OCI-LY7 (cell line): ENCODE results near the gene MATCAP1. TPM values are rescaled to one million over a fixed set of nuclear protein-coding genes. Genes with fewer than 3 reads are reported as not detected.
A peak's percentile ranks its signal among the peaks of the same experiment; 100 is the strongest.

ENCODE experiments used
- BruUV-seq: library from RNA; stranded (reverse); fragments of 400-500 nt; replicated peaks from 2 replicates; lab custom pipeline; 2021; lab: Mats Ljungman, UMichigan
- CTCF ChIA-PET: fragments of 300-600 bp; sonication (Branson Sonifier 250); formaldehyde crosslinking; loops from one replicate; lab custom pipeline; 2022; ENCODE audit warnings: antibody characterized with exemption; ENCODE audit not compliant: unreplicated experiment; lab: Charles Lee
- POLR2A ChIA-PET: fragments of 300-600 bp; sonication (Branson Sonifier 250); formaldehyde crosslinking; loops from one replicate; lab custom pipeline; 2022; ENCODE audit warnings: antibody characterized with exemption; lab: Charles Lee
- DNase-seq: peaks from one replicate; pipeline ENCODE4 v3.0.0-alpha.2; 2015; ENCODE audit warnings: low spot score
- H2AFZ ChIP-seq: fragments of 200-600 bp; sonication (generic), shearing (Covaris generic); 2 replicates; pipeline ENCODE4 v1.6.1; 2014; ENCODE audit warnings: mild to moderate bottlenecking, antibody characterized with exemption, low read length, moderate library complexity
- H3K27ac ChIP-seq: fragments of 200-600 bp; sonication (generic); 2 replicates; pipeline ENCODE4 v1.5.1; 2014; ENCODE audit warnings: mixed run types, low read depth, mild to moderate bottlenecking, moderate library complexity, low read length, inconsistent platforms; ENCODE audit not compliant: poor library complexity, severe bottlenecking
- H3K36me3 ChIP-seq: fragments of 200-600 bp; sonication (generic); 2 replicates; pipeline ENCODE4 v1.6.1; 2014; ENCODE audit warnings: mild to moderate bottlenecking, antibody characterized with exemption, low read length, moderate library complexity, mixed read lengths; ENCODE audit not compliant: insufficient read depth
- H3K4me1 ChIP-seq: fragments of 200-600 bp; sonication (generic); 2 replicates; pipeline ENCODE4 v1.5.1; 2014; ENCODE audit warnings: mild to moderate bottlenecking, low read length; ENCODE audit not compliant: insufficient read depth, poor library complexity, severe bottlenecking
- H3K4me2 ChIP-seq: fragments of 200-600 bp; sonication (generic); 2 replicates; pipeline ENCODE4 v1.6.1; 2014; ENCODE audit warnings: mild to moderate bottlenecking, low read length
- H3K4me3 ChIP-seq: fragments of 200-600 bp; sonication (generic); 2 replicates; pipeline ENCODE4 v1.5.1; 2014; ENCODE audit warnings: mild to moderate bottlenecking, low read depth, low read length; ENCODE audit not compliant: poor library complexity, severe bottlenecking
- H3K79me2 ChIP-seq: fragments of 200-600 bp; sonication (generic); 2 replicates; pipeline ENCODE4 v1.6.1; 2016; ENCODE audit warnings: low read depth, mild to moderate bottlenecking, low read length, moderate library complexity, mixed read lengths; ENCODE audit not compliant: insufficient read depth
- H3K9me2 ChIP-seq: fragments of 200-600 bp; sonication (generic); 2 replicates; pipeline ENCODE4 v1.6.1; 2016; ENCODE audit warnings: mild to moderate bottlenecking, low read length, mixed read lengths; ENCODE audit not compliant: insufficient read depth
- H3K9me3 ChIP-seq: fragments of 200-600 bp; sonication (generic); 2 replicates; pipeline ENCODE4 v1.6.1; 2014; ENCODE audit warnings: mild to moderate bottlenecking, mixed run types, low read length, mixed read lengths
- H4K20me1 ChIP-seq: fragments of 200-600 bp; sonication (generic); 2 replicates; pipeline ENCODE4 v1.6.1; 2014; ENCODE audit warnings: mild to moderate bottlenecking, antibody characterized with exemption, low read length, moderate library complexity, mixed read lengths; ENCODE audit not compliant: insufficient read depth
- CTCF ChIP-seq: fragments of 200-600 bp; sonication (generic); conservative IDR thresholded peaks from 2 replicates; pipeline ENCODE4 v1.5.1; 2014; ENCODE audit warnings: mild to moderate bottlenecking, antibody characterized with exemption, low read length, moderate library complexity, mixed read lengths
- EZH2phosphoT487 ChIP-seq: fragments of 200-600 bp; sonication (generic); IDR thresholded peaks from 2 replicates; pipeline ENCODE4 v1.6.1; 2018; ENCODE audit warnings: low read depth, borderline replicate concordance, mild to moderate bottlenecking, mixed run types, antibody characterized with exemption, low read length, moderate library complexity, mixed read lengths
- intact Hi-C: fragments of 100-400 bp; cut with micrococcal nuclease; formaldehyde crosslinking; loops from one replicate; pipeline ENCODE4 v1.10.0; 2022; ENCODE audit not compliant: unreplicated experiment
- microRNA-seq: library from miRNA; unstranded; fragments of <30 nt; microRNA quantifications from one replicate; pipeline ENCODE4 v1.2.0, GENCODE V29; 2022; ENCODE audit warnings: borderline replicate concordance
- small RNA-seq: library from RNA; depleted of rRNA; stranded (forward); fragments of <200 nt; gene quantifications from one replicate; pipeline ENCODE3, GENCODE V24; 2014
- total RNA-seq, 2 experiments: library from RNA; depleted of rRNA in 1 of 2; stranded (reverse); fragments of >200 nt in 1 of 2; shearing (Covaris generic) in 1 of 2; gene quantifications; 2 replicates each; pipeline ENCODE4 v1.2.3, GENCODE V29; 2014 to 2022

MATCAP1 gene
- total RNA-seq, 2 experiments from 2014 or later, result 22.9 to 39.6 TPM

- H2AFZ ChIP-seq, result no peak overlapping the region
- H3K9me3 ChIP-seq, result no peaks in the 10 kb centered on the region
- DNase-seq, result no peak
- no peaks in the 10 kb centered on the region for H3K4me1 ChIP-seq
- no peaks in the 10 kb centered on the region for H3K9me2 ChIP-seq
- H3K36me3 ChIP-seq, result peaks cover 44% of the 10 kb centered on the region
- H3K4me2 ChIP-seq, result no peak overlapping the region
- POLR2A ChIA-PET, result no interaction called here
- CTCF ChIA-PET, result no interaction called here
- TF ChIP-seq EZH2phosphoT487 (no peak), CTCF (no peak)
- no TSS peak for BruUV-seq
- H3K27ac ChIP-seq, result no peak overlapping the region
- no peaks in the 10 kb centered on the region for H4K20me1 ChIP-seq
- intact Hi-C loops, result no loop called here
- H3K4me3 ChIP-seq, result no peak overlapping the region
- no peaks in the 10 kb centered on the region for H3K79me2 ChIP-seq
Measured at GRCh38 chr16:67129422-67129821, 54.3 kb downstream of the MATCAP1 start.

DNA sequence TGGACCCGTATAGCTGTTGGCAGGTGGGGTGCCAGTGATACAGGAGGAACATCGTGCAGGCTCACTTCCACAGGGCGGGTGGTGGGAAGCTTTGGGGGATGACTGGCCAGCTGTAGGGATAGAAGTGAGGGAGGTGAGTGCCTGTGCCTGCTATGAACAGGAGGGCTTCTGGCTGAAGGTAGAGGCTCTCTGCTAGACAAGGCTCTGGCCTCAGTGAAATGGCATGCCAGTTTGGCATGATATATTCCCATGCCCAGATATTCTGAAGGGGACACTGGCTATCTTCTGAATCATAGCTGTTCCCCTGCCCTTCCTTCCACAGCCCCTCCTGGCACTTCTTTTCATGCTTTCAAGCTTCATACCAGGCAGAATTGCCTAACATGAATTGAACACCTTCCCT, 54.9 kb downstream of the MATCAP1 start:
- Histone ChIP-seq H3K79me2 (no peaks in the 10 kb centered on the region), H3K9me2 (no peaks in the 10 kb centered on the region), H2AFZ (no peak overlapping the region), H3K27ac (no peak overlapping the region), H4K20me1 (no peaks in the 10 kb centered on the region), H3K36me3 (peaks cover 44% of the 10 kb centered on the region), H3K4me3 (no peak overlapping the region), H3K4me1 (no peaks in the 10 kb centered on the region), H3K4me2 (no peak overlapping the region), H3K9me3 (no peaks in the 10 kb centered on the region)
- CTCF ChIA-PET, result interaction anchor here (0.8 kb wide), 1 partner anchor 10 kb away, joined by 3 read pairs; no protein-coding TSS in a partner anchor
- TF ChIP-seq EZH2phosphoT487, result no peak
- no peak for TF ChIP-seq CTCF
- POLR2A ChIA-PET, result interaction anchor here (0.7 kb wide), 1 partner anchor 11 kb away, joined by 3 read pairs; no protein-coding TSS in a partner anchor
- intact Hi-C loops, result no loop called here
- BruUV-seq, result no TSS peak
- DNase-seq, result no peak

DNA sequence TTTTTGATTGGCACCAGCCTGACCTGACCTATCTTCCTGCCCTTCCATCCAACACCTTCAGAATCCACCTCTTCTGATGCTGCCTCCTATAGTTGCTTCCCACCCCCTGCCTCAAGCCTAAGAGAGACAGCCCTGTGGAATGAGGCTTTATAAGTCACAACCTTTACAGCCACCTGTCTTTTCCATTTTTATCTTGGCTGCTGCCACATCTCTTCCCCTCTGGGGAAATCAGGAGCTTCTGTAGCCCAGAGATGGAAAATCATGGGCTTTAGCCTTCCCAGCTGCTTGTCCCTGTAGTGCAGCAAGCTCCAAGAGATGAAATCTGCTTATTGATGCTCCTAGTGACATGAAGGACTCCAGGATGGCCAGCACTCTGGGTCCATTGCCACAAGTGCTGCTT, 55.3 kb downstream of the MATCAP1 start:
- no peak for TF ChIP-seq EZH2phosphoT487
- no peak for TF ChIP-seq CTCF
- no peak overlapping the region for H3K27ac ChIP-seq
- BruUV-seq, result no TSS peak

More for the DNA sequence above, 55.3 kb downstream of the MATCAP1 start:
- H3K9me3 ChIP-seq, result no peaks in the 10 kb centered on the region
- no peaks in the 10 kb centered on the region for H3K4me1 ChIP-seq
- DNase-seq, result no peak
- H2AFZ ChIP-seq, result no peak overlapping the region
- no peaks in the 10 kb centered on the region for H3K79me2 ChIP-seq
- peaks cover 47% of the 10 kb centered on the region for H3K36me3 ChIP-seq
- ChIA-PET CTCF (interaction anchor here (0.8 kb wide), 1 partner anchor 9 kb away, joined by 3 read pairs; no protein-coding TSS in a partner anchor), POLR2A (interaction anchor here (0.6 to 0.7 kb wide), 2 partner anchors 12 to 13 kb away, joined by 3 read pairs; no protein-coding TSS in a partner anchor)
- no peak overlapping the region for H3K4me3 ChIP-seq
- no peaks in the 10 kb centered on the region for H4K20me1 ChIP-seq
- intact Hi-C loops, result no loop called here
- no peak overlapping the region for H3K4me2 ChIP-seq
- no peaks in the 10 kb centered on the region for H3K9me2 ChIP-seq

Small RNA genes lying within 50 kb of the gene (microRNA-seq; reads per million reads assigned to microRNA genes)
- gene MIR328, result 89.4 reads per million, percentile 56 among the genes with 10 or more reads in this experiment

Small RNA genes lying within 50 kb of the gene (small RNA-seq; reads per million reads assigned to genes)
- not detected for gene MIR328

Other genes starting within 250 kb of the MATCAP1 start
- gene CIAO2B, start 249.6 kb downstream of the MATCAP1 start, total RNA-seq (2014; rRNA removed; shearing (Covaris generic)), result 132 and 133 TPM in 2 replicates
- 76.4 and 78.3 TPM in 2 replicates for gene CIAO2B, start 249.6 kb downstream of the MATCAP1 start, total RNA-seq (2022)
- gene CES2, start 248.4 kb downstream of the MATCAP1 start, total RNA-seq (2014; rRNA removed; shearing (Covaris generic)), result 18.5 and 29.6 TPM in 2 replicates
- gene CES2, start 248.4 kb downstream of the MATCAP1 start, total RNA-seq (2022), result 27.6 and 30.7 TPM in 2 replicates
- 1.7 and 2.7 TPM in 2 replicates for gene CES3, start 222.7 kb downstream of the MATCAP1 start, total RNA-seq (2014; rRNA removed; shearing (Covaris generic))
- 1.4 and 1.9 TPM in 2 replicates for gene CES3, start 222.7 kb downstream of the MATCAP1 start, total RNA-seq (2022)
- gene CES4A, start 195.4 kb downstream of the MATCAP1 start, total RNA-seq (2014; rRNA removed; shearing (Covaris generic)), result 0.47 and 2.0 TPM in 2 replicates
- 0.38 and 0.41 TPM in 2 replicates for gene CES4A, start 195.4 kb downstream of the MATCAP1 start, total RNA-seq (2022)
- 93.5 and 187 TPM in 2 replicates for gene CBFB, start 154.8 kb downstream of the MATCAP1 start, total RNA-seq (2014; rRNA removed; shearing (Covaris generic))
- gene CBFB, start 154.8 kb downstream of the MATCAP1 start, total RNA-seq (2022), result 151 and 154 TPM in 2 replicates
- gene PHAF1, start 74.0 kb downstream of the MATCAP1 start, total RNA-seq (2014; rRNA removed; shearing (Covaris generic)), result 12.6 and 16.8 TPM in 2 replicates
- gene PHAF1, start 74.0 kb downstream of the MATCAP1 start, total RNA-seq (2022), result 11.8 and 13.9 TPM in 2 replicates
- gene B3GNT9, start 33.0 kb downstream of the MATCAP1 start, total RNA-seq (2014; rRNA removed; shearing (Covaris generic)), result 1.1 and 2.7 TPM in 2 replicates
- 2.7 TPM in 2 replicates for gene B3GNT9, start 33.0 kb downstream of the MATCAP1 start, total RNA-seq (2022)
- 11.3 and 11.6 TPM in 2 replicates for gene TRADD, start 24.1 kb downstream of the MATCAP1 start, total RNA-seq (2014; rRNA removed; shearing (Covaris generic))
- 15.4 and 16.7 TPM in 2 replicates for gene TRADD, start 24.1 kb downstream of the MATCAP1 start, total RNA-seq (2022)
- 5.8 and 7.3 TPM in 2 replicates for gene FBXL8, start 24.0 kb downstream of the MATCAP1 start, total RNA-seq (2014; rRNA removed; shearing (Covaris generic))
- 10.4 and 12.2 TPM in 2 replicates for gene FBXL8, start 24.0 kb downstream of the MATCAP1 start, total RNA-seq (2022)
- 8.1 and 12.8 TPM in 2 replicates for gene HSF4, start 19.2 kb downstream of the MATCAP1 start, total RNA-seq (2014; rRNA removed; shearing (Covaris generic))
- gene HSF4, start 19.2 kb downstream of the MATCAP1 start, total RNA-seq (2022), result 16.2 and 17.0 TPM in 2 replicates
- gene NOL3, start 13.4 kb downstream of the MATCAP1 start, total RNA-seq (2014; rRNA removed; shearing (Covaris generic)), result 1.1 and 2.2 TPM in 2 replicates
- 4.1 and 4.4 TPM in 2 replicates for gene NOL3, start 13.4 kb downstream of the MATCAP1 start, total RNA-seq (2022)
- not detected in 2 replicates for gene EXOC3L1, start 6.2 kb upstream of the MATCAP1 start, total RNA-seq (2014; rRNA removed; shearing (Covaris generic))
- not detected in 2 replicates for gene EXOC3L1, start 6.2 kb upstream of the MATCAP1 start, total RNA-seq (2022)
- gene E2F4, start 8.2 kb upstream of the MATCAP1 start, total RNA-seq (2014; rRNA removed; shearing (Covaris generic)), result 139 and 157 TPM in 2 replicates
- gene E2F4, start 8.2 kb upstream of the MATCAP1 start, total RNA-seq (2022), result 108 and 124 TPM in 2 replicates
- 7.7 and 7.8 TPM in 2 replicates for gene ELMO3, start 15.2 kb upstream of the MATCAP1 start, total RNA-seq (2014; rRNA removed; shearing (Covaris generic))
- 7.6 and 9.0 TPM in 2 replicates for gene ELMO3, start 15.2 kb upstream of the MATCAP1 start, total RNA-seq (2022)
- 19.9 and 36.7 TPM in 2 replicates for gene TMEM208, start 43.2 kb upstream of the MATCAP1 start, total RNA-seq (2014; rRNA removed; shearing (Covaris generic))
- gene TMEM208, start 43.2 kb upstream of the MATCAP1 start, total RNA-seq (2022), result 22.5 and 26.4 TPM in 2 replicates
- 16.0 and 16.5 TPM in 2 replicates for gene FHOD1, start 63.5 kb upstream of the MATCAP1 start, total RNA-seq (2014; rRNA removed; shearing (Covaris generic))
- 44.1 and 55.0 TPM in 2 replicates for gene FHOD1, start 63.5 kb upstream of the MATCAP1 start, total RNA-seq (2022)
- gene SLC9A5, start 65.0 kb upstream of the MATCAP1 start, total RNA-seq (2014; rRNA removed; shearing (Covaris generic)), result 0.36 and 2.7 TPM in 2 replicates
- 3.6 and 4.2 TPM in 2 replicates for gene SLC9A5, start 65.0 kb upstream of the MATCAP1 start, total RNA-seq (2022)
- not detected in 2 replicates for gene PLEKHG4, start 95.6 kb upstream of the MATCAP1 start, total RNA-seq (2014; rRNA removed; shearing (Covaris generic))
- 0.51 and 1.3 TPM in 2 replicates for gene PLEKHG4, start 95.6 kb upstream of the MATCAP1 start, total RNA-seq (2022)
- gene KCTD19, start 142.8 kb upstream of the MATCAP1 start, total RNA-seq (2014; rRNA removed; shearing (Covaris generic)), result not detected in 2 replicates
- 0.17 and 1.4 TPM in 2 replicates for gene KCTD19, start 142.8 kb upstream of the MATCAP1 start, total RNA-seq (2022)
- gene LRRC36, start 142.9 kb upstream of the MATCAP1 start, total RNA-seq (2014; rRNA removed; shearing (Covaris generic)), result not detected in 2 replicates
- not detected in 2 replicates for gene LRRC36, start 142.9 kb upstream of the MATCAP1 start, total RNA-seq (2022)
- not detected in 2 replicates for gene TPPP3, start 209.5 kb upstream of the MATCAP1 start, total RNA-seq (2014; rRNA removed; shearing (Covaris generic))
- not detected in 2 replicates for gene TPPP3, start 209.5 kb upstream of the MATCAP1 start, total RNA-seq (2022)
- gene ZDHHC1, start 232.5 kb upstream of the MATCAP1 start, total RNA-seq (2014; rRNA removed; shearing (Covaris generic)), result not detected in 2 replicates
- gene ZDHHC1, start 232.5 kb upstream of the MATCAP1 start, total RNA-seq (2022), result not detected in 2 replicates
- not detected in 2 replicates for gene HSD11B2, start 247.2 kb upstream of the MATCAP1 start, total RNA-seq (2014; rRNA removed; shearing (Covaris generic))
- gene HSD11B2, start 247.2 kb upstream of the MATCAP1 start, total RNA-seq (2022), result not detected in 2 replicates